GM12878 (cell line): Measurements from ENCODE around the gene C19orf81. TPM values are rescaled to one million over a fixed set of nuclear protein-coding genes. Genes with fewer than 3 reads are reported as not detected.

Source experiments
- ATAC-seq: fragments of 200-7000 bp; cut with Tn5 transposase; 3 replicates; pipeline ENCODE4 v1.9.1; 2020; ENCODE audit warnings: mild to moderate bottlenecking, moderate library complexity
- BruUV-seq: library from RNA; stranded (reverse); fragments of 400-500 nt; replicated peaks from 2 replicates; lab custom pipeline; 2021; lab: Mats Ljungman, UMichigan
- CTCF ChIA-PET: fragments of 300-600 bp; sonication (Branson Sonifier 250); formaldehyde crosslinking; extraction: SDS; loops from one replicate; lab custom pipeline; 2021; ENCODE audit warnings: inconsistent platforms; lab: Yijun Ruan, JAX
- POLR2A ChIA-PET: fragments of 350-600 bp; formaldehyde crosslinking; extraction: SDS; loops from one replicate; lab custom pipeline; 2021; ENCODE audit warnings: inconsistent platforms; lab: Charles Lee
- RAD21 ChIA-PET: fragments of 300-600 bp; sonication (Branson Sonifier 250); formaldehyde crosslinking; loops from one replicate; lab custom pipeline; 2023; ENCODE audit warnings: antibody characterized with exemption; ENCODE audit not compliant: unreplicated experiment; lab: Charles Lee
- SMC1A ChIA-PET: fragments of 300-600 bp; sonication (Branson Sonifier 250); formaldehyde crosslinking; loops from one replicate; lab custom pipeline; 2023; ENCODE audit not compliant: unreplicated experiment, uncharacterized antibody; lab: Charles Lee
- DNase-seq: peaks from one replicate; pipeline ENCODE4 v3.0.0-alpha.2; 2011; ENCODE audit warnings: low read depth, low spot score
- FAIRE-seq: peaks from 3 replicates; lab custom pipeline; 2011; peaks lifted over from hg19 to GRCh38; lab: Jason Lieb, UNC
- H2AFZ ChIP-seq: 2 replicates; pipeline ENCODE4 v1.6.0; 2011; ENCODE audit warnings: low read depth, low read length, control low read depth; ENCODE audit not compliant: control insufficient read depth
- H3K27ac ChIP-seq: 2 replicates; pipeline ENCODE4 v1.5.1; 2011; ENCODE audit warnings: control low read depth; ENCODE audit not compliant: control insufficient read depth, insufficient read depth
- H3K27me3 ChIP-seq, 2 experiments: replicated peaks in 1 of 2; 2 replicates each; pipeline versions ENCODE4 v1.6.0 to v1.6.1; 2011; ENCODE audit warnings: low read length in 1 of 2; ENCODE audit not compliant: control insufficient read depth in 2 of 2, insufficient read depth in 2 of 2
- H3K36me3 ChIP-seq, 2 experiments: 2 replicates each; pipeline ENCODE4 v1.5.1; 2011; ENCODE audit warnings: low read length in 1 of 2; ENCODE audit not compliant: control insufficient read depth in 2 of 2, insufficient read depth in 2 of 2
- H3K4me1 ChIP-seq: 2 replicates; pipeline ENCODE4 v1.6.1; 2011; ENCODE audit warnings: mild to moderate bottlenecking, low read length, moderate library complexity, mixed read lengths; ENCODE audit not compliant: control insufficient read depth, insufficient read depth
- H3K4me2 ChIP-seq: 2 replicates; pipeline ENCODE4 v1.6.0; 2011; ENCODE audit warnings: control low read depth; ENCODE audit not compliant: control insufficient read depth, insufficient read depth
- H3K4me3 ChIP-seq: fragments of 200-600 bp; sonication (generic); 2 replicates; pipeline ENCODE4 v1.5.1; 2016
- H3K79me2 ChIP-seq: 2 replicates; pipeline ENCODE4 v1.6.0; 2011; ENCODE audit warnings: low read length; ENCODE audit not compliant: control insufficient read depth, insufficient read depth
- H3K9ac ChIP-seq: 2 replicates; pipeline ENCODE4 v1.8.0; 2011; ENCODE audit warnings: low read length, control low read depth, mixed read lengths; ENCODE audit not compliant: control insufficient read depth, insufficient read depth
- H3K9me3 ChIP-seq: replicated peaks from 3 replicates; pipeline ENCODE4 v1.5.1; 2011; ENCODE audit warnings: mild to moderate bottlenecking, low read length; ENCODE audit not compliant: control insufficient read depth, insufficient read depth
- H4K20me1 ChIP-seq: 2 replicates; pipeline ENCODE4 v1.6.0; 2011; ENCODE audit not compliant: control insufficient read depth, insufficient read depth
- EGR1 ChIP-seq, 2 experiments: IDR thresholded peaks; 1 replicate in 1 of 2; 2 replicates in 1 of 2; pipeline ENCODE4 v1.6.1; 2011 to 2012; ENCODE audit warnings: low read depth in 2 of 2, low read length in 2 of 2, borderline replicate concordance in 1 of 2, mild to moderate bottlenecking in 1 of 2, moderate library complexity in 1 of 2
- GABPA ChIP-seq: IDR thresholded peaks from 2 replicates; pipeline ENCODE4 v1.6.1; 2014; ENCODE audit warnings: antibody characterized with exemption, low read depth, mild to moderate bottlenecking, inconsistent platforms
- JUND ChIP-seq: IDR thresholded peaks from 2 replicates; pipeline ENCODE4 v1.6.1; 2012; ENCODE audit warnings: low read depth, mild to moderate bottlenecking, low read length, improper control_type of control experiment, moderate library complexity
- MXI1 ChIP-seq: fragments of 150-350 bp; IDR thresholded peaks from 2 replicates; pipeline ENCODE4 v1.6.1; 2011; ENCODE audit warnings: low read depth, mild to moderate bottlenecking, inconsistent platforms, low read length, improper control_type of control experiment
- NFXL1 ChIP-seq: fragments of 450-650 bp; IDR thresholded peaks from 2 replicates; pipeline ENCODE4 v1.6.1; 2017; ENCODE audit warnings: antibody characterized with exemption, mild to moderate bottlenecking, borderline replicate concordance
- NFYA ChIP-seq: IDR thresholded peaks from 2 replicates; pipeline ENCODE4 v1.6.1; 2011; ENCODE audit warnings: low read depth, mild to moderate bottlenecking, low read length, improper control_type of control experiment, borderline replicate concordance
- PKNOX1 ChIP-seq: fragments of 450-650 bp; IDR thresholded peaks from 2 replicates; pipeline ENCODE4 v1.6.1; 2016; ENCODE audit warnings: mild to moderate bottlenecking
- PRDM15 ChIP-seq: fragments of 450-650 bp; formaldehyde crosslinking; IDR thresholded peaks from 2 replicates; pipeline ENCODE4 v1.4.0; 2020; ENCODE audit warnings: mild to moderate bottlenecking, moderate library complexity
- RFX5 ChIP-seq: IDR thresholded peaks from 2 replicates; pipeline ENCODE4 v1.6.1; 2011; ENCODE audit warnings: low read depth, low read length, improper control_type of control experiment
- WGBS: methylation state at CpG from one replicate; pipeline ENCODE4 v1.1.6; 2016; ENCODE audit warnings: low lambda C conversion rate; ENCODE audit not compliant: insufficient replicate concordance, insufficient coverage; ENCODE audit errors: missing lambda C conversion rate; 5-methylcytosine and 5-hydroxymethylcytosine counted together
- in situ Hi-C: fragments of 300-500 bp; cut with MboI; formaldehyde crosslinking; loops from 9 replicates; pipeline ENCODE4 v1.14.3; 2018; ENCODE audit warnings: mixed read lengths
- intact Hi-C: fragments of 100-400 bp; cut with micrococcal nuclease; formaldehyde crosslinking; loops from one replicate; pipeline ENCODE4 v1.14.2; 2022; ENCODE audit not compliant: unreplicated experiment
- polyA plus RNA-seq, 11 experiments: library from polyadenylated mRNA; depleted of rRNA in 4 of 11; unstranded in 6 of 11; stranded (reverse) in 5 of 11; fragments of >200 nt; fragmentation: Nextera tagmentation in 4 of 11; fragmentation: Illumina TruSeq in 1 of 11; extraction: Ambion mirVana in 4 of 11; extraction: Trizol in 1 of 11; gene quantifications; 1 replicate in 1 of 11; 2 replicates in 10 of 11; pipeline versions ENCODE4 v1.2.1 to v1.2.3, GENCODE V29; 2011 to 2016; ENCODE audit warnings: inconsistent platforms in 2 of 11, missing spikeins in 2 of 11, low read depth in 1 of 11
- total RNA-seq, 4 experiments: library from RNA; depleted of rRNA in 3 of 4; stranded (reverse); fragments of >200 nt in 3 of 4; fragmentation: Illumina TruSeq in 1 of 4; extraction: Trizol in 1 of 4; gene quantifications; 2 replicates each; pipeline versions ENCODE4 v1.2.1 to v1.2.3, GENCODE V29; 2013 to 2021
- TF ChIP-seq, protein P1 (sequence below): IDR thresholded peaks from 2 replicates; pipeline ENCODE4 v1.6.1; 2011; ENCODE audit warnings: low read depth, mild to moderate bottlenecking, low read length, moderate library complexity, borderline replicate concordance; ENCODE audit errors: extremely low read depth
- TF ChIP-seq, protein P2 (sequence below): fragments of 450-650 bp; formaldehyde crosslinking; IDR thresholded peaks from 2 replicates; pipeline ENCODE4 v1.5.0; 2022; ENCODE audit warnings: mild to moderate bottlenecking, missing genetic modification characterization

The C19orf81 gene
- total and polyA plus RNA-seq, 10 of the 15 experiments (the other 5 are each of a cell fraction or from before 2014, with no cell fraction given) = 0.69 TPM; not detected in 9

- ChIA-PET CTCF (no interaction called here), RAD21 (no interaction called here), POLR2A (no interaction called here), SMC1A (no interaction called here)
- Histone ChIP-seq H3K79me2 (no peaks in the 10 kb centered on the region), H3K36me3 (no peaks in the 10 kb centered on the region), H3K4me3 (no peak overlapping the region), H4K20me1 (no peaks in the 10 kb centered on the region), H3K9ac (no peak overlapping the region), H3K4me1 (no peaks in the 10 kb centered on the region), H3K4me2 (no peak overlapping the region), H3K27me3 (no peaks in the 10 kb centered on the region; a peak in 2 of 4 replicates), H3K27ac (no peak overlapping the region), H3K9me3 (no peaks in the 10 kb centered on the region), H2AFZ (no peak overlapping the region)
- WGBS = 7% methylated on average over 6 of the region's 6 CpGs
- DNase-seq (no peak), FAIRE-seq (no peak), ATAC-seq (no peak)
- no TSS peak for BruUV-seq
- TF ChIP-seq NFXL1 (no peak), NFYA (no peak), EGR1 (IDR thresholded peaks at IDR 0.05; ENCODE audit: borderline replicate concordance in 1 of 2, low read depth in 2 of 2, low read length in 2 of 2) (no peak), PKNOX1 (no peak), PRDM15 (CRISPR knock-in tag) (no peak), JUND (no peak), MXI1 (no peak), GABPA (no peak), RFX5 (no peak)
- TF ChIP-seq, protein P1, sequence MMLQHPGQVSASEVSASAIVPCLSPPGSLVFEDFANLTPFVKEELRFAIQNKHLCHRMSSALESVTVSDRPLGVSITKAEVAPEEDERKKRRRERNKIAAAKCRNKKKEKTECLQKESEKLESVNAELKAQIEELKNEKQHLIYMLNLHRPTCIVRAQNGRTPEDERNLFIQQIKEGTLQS = no peak
- TF ChIP-seq, protein P2, sequence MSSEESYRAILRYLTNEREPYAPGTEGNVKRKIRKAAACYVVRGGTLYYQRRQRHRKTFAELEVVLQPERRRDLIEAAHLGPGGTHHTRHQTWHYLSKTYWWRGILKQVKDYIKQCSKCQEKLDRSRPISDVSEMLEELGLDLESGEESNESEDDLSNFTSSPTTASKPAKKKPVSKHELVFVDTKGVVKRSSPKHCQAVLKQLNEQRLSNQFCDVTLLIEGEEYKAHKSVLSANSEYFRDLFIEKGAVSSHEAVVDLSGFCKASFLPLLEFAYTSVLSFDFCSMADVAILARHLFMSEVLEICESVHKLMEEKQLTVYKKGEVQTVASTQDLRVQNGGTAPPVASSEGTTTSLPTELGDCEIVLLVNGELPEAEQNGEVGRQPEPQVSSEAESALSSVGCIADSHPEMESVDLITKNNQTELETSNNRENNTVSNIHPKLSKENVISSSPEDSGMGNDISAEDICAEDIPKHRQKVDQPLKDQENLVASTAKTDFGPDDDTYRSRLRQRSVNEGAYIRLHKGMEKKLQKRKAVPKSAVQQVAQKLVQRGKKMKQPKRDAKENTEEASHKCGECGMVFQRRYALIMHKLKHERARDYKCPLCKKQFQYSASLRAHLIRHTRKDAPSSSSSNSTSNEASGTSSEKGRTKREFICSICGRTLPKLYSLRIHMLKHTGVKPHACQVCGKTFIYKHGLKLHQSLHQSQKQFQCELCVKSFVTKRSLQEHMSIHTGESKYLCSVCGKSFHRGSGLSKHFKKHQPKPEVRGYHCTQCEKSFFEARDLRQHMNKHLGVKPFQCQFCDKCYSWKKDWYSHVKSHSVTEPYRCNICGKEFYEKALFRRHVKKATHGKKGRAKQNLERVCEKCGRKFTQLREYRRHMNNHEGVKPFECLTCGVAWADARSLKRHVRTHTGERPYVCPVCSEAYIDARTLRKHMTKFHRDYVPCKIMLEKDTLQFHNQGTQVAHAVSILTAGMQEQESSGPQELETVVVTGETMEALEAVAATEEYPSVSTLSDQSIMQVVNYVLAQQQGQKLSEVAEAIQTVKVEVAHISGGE (CRISPR knock-in tag) = no peak
- in situ Hi-C loops = no loop called here
- intact Hi-C loops = no loop called here
These were observed 4.1 kb upstream of the C19orf81 start for GRCh38 chr19:50645107-50645506.
